ENCODE results near the gene LOXL3. TPM values are rescaled to one million over a fixed set of nuclear protein-coding genes. Genes with fewer than 3 reads are reported as not detected.

Gene LOXL3
- total RNA-seq, 1 experiment from 2014 or later: 5.8 TPM

- H3K9me2 ChIP-seq (replicated peaks; ENCODE audit: low read length): no peaks in the 10 kb centered on the region
- no peak overlapping the region for H2AFZ ChIP-seq (ENCODE audit: low read length)
- H4K20me1 ChIP-seq (ENCODE audit: low read length): no peaks in the 10 kb centered on the region
- H3K27me3 ChIP-seq (ENCODE audit: low read length): no peaks in the 10 kb centered on the region
- ChIA-PET CTCF (no interaction called here), POLR2A (ENCODE audit: unreplicated experiment) (no interaction called here)
- no peak overlapping the region for H3K27ac ChIP-seq (ENCODE audit: low read length)
- H3K4me1 ChIP-seq (ENCODE audit: insufficient read depth, low read length): peaks cover 9% of the 10 kb centered on the region
- H3F3A ChIP-seq (ENCODE audit: low read length, unreplicated experiment): no peaks in the 10 kb centered on the region
- no peaks in the 10 kb centered on the region for H3K9me3 ChIP-seq (ENCODE audit: low read length)
- TF ChIP-seq EZH2phosphoT487 (IDR thresholded peaks at IDR 0.05; ENCODE audit: borderline replicate concordance, low read length) (no peak), CTCF (conservative IDR thresholded peaks at IDR 0.05; ENCODE audit: low read depth, low read length) (no peak), EZH2 (IDR thresholded peaks at IDR 0.05; ENCODE audit: low read length, unreplicated experiment) (no peak)
- DNase-seq: no peak
- no peak overlapping the region for H3K9ac ChIP-seq (ENCODE audit: low read length)
- H3K4me3 ChIP-seq (ENCODE audit: low read length): no peak overlapping the region
- H3K36me3 ChIP-seq (ENCODE audit: low read depth, low read length): peaks cover 28% of the 10 kb centered on the region
- intact Hi-C loops (cut with micrococcal nuclease): no loop called here
- ATAC-seq: no peak
- no TSS peak for BruUV-seq (replicated peaks)
- H3K79me2 ChIP-seq (ENCODE audit: low read length): no peaks in the 10 kb centered on the region
- H3K4me2 ChIP-seq (ENCODE audit: low read length): no peak overlapping the region
These were observed 61.8 kb downstream of the LOXL3 start for GRCh38 chr2:74491648-74492544.

DNA sequence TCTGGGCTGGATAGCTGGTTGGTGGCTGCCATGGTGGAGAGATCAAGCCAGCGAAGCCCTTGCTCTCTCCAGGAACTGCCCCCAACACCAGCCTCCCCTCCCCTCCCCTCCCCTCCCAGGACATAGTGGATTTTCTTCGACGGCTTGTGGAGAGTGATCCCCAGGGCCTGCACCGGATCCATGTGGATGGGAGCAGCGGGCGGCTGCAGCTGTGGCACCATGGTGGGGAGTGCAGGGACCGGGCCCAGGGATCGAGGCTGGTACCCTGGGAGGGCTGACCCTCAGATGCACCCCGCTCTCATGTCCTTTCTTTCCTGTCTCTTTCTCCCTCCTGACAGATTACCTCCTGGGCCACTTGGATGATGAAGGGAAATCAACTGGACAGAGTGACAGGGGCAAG lies 63.8 kb downstream of the LOXL3 start:
- Histone ChIP-seq H3K9ac (ENCODE audit: low read length) (no peak overlapping the region), H3K4me2 (ENCODE audit: low read length) (no peak overlapping the region), H3K36me3 (ENCODE audit: low read depth, low read length) (peaks cover 28% of the 10 kb centered on the region), H4K20me1 (ENCODE audit: low read length) (no peaks in the 10 kb centered on the region), H3K27me3 (ENCODE audit: low read length) (no peaks in the 10 kb centered on the region), H3K4me1 (ENCODE audit: insufficient read depth, low read length) (peaks cover 9% of the 10 kb centered on the region), H3K27ac (ENCODE audit: low read length) (no peak overlapping the region), H3F3A (ENCODE audit: low read length, unreplicated experiment) (no peaks in the 10 kb centered on the region), H2AFZ (ENCODE audit: low read length) (no peak overlapping the region), H3K79me2 (ENCODE audit: low read length) (no peaks in the 10 kb centered on the region), H3K4me3 (ENCODE audit: low read length) (no peak overlapping the region), H3K9me3 (ENCODE audit: low read length) (no peaks in the 10 kb centered on the region), H3K9me2 (replicated peaks; ENCODE audit: low read length) (no peaks in the 10 kb centered on the region)
- no peak for ATAC-seq
- intact Hi-C loops (cut with micrococcal nuclease): no loop called here
- CTCF ChIA-PET: no interaction called here
- TF ChIP-seq EZH2 (IDR thresholded peaks at IDR 0.05; ENCODE audit: low read length, unreplicated experiment) (no peak), CTCF (conservative IDR thresholded peaks at IDR 0.05; ENCODE audit: low read depth, low read length) (no peak), EZH2phosphoT487 (IDR thresholded peaks at IDR 0.05; ENCODE audit: borderline replicate concordance, low read length) (no peak)
- DNase-seq: no peak
- POLR2A ChIA-PET (ENCODE audit: unreplicated experiment): no interaction called here
- no TSS peak for BruUV-seq (replicated peaks)

All from PC-3 (cell line).